GM18519 (cell line): Measurements from ENCODE around the gene TMEM17.

Experiments used
- ATAC-seq: cut with Tn5 transposase; IDR thresholded peaks from one replicate; pipeline ENCODE4 v1.9.1; 2021; ENCODE audit warnings: mild to moderate bottlenecking, moderate library complexity; ENCODE audit not compliant: unreplicated experiment, low FRiP score

TMEM17 gene

DNA sequence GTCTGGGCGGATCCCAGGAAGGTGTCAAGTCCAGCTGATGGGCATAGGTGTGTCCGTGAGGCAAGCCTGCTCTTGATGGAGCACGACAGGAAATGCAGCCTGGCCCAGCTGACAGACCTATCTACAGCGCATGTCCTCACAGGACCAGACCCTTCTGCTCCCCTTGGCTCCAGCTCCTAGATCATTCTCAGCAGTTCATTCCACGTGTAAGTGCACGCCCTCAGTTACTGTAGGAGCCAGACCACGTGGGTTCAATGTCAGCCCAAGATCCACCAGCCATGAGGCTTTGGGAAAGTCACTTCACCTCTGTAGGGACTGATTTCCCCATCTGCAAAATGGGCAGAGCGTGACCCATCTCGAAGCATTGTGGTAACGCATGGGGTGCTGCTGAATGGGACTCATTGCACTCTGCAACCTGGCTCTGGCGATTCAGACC is 47.8 kb downstream of the TMEM17 start:
- ATAC-seq = no peak

DNA sequence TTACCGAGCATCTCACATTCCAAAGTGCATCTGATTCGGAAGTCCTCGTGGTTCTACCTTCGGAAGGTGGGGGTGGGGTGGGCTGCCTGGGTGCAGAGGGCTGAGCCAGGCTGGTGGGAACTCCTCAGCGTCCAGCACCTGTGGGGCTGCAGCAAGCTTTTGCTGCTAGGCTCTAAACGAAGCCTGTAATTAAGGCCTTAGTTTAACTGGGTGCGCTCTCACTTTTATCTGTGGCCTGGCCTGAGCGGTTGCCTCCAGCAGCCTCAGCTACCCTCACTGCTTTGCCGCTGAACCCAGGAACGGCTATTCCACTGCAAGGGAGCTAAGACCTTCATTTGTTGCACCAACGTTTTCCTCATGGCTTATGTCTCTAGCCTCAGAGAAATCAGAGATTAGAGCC is 48.4 kb downstream of the TMEM17 start:
- ATAC-seq = no peak

DNA sequence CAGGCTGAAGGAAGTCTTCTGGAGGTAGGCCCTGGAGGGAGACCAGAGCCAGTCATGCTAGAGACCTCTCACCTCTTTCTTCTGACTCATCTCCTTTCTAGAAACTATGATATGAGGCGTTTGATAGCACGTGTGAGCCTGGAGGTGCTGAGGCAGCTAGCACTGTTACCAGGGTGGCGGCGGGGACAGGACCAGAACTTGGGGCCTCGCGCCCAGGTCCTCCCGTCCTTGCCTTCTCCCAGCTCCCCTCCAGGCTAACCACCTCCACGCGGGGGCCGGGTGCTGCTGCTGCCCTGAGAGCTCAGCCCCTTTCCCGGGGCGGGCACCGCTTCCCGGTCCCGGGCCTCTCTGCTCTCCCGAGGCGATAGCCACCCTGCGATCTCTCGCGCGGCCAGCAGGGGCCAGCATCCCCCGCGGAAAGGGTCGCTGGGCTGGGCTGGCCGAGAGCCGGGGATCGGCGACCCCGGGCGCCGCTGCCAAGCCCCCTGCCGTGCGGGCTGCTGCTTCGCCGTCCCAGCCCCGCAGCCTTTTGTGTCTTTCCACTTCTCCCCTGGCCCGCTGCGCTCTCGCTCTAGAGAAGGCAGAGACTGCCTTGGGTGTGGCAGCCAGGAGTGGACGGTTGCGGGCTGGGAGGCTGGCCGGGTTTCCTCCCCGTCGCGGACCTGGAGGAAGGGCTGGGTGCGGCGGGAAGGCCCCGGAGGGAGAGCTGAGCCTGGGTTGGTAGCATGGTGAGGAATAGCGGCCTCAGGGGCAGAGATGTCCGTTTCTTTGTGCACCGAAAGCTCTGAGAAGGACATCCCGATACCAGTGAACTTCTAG is 49.1 kb downstream of the TMEM17 start:
- ATAC-seq = peak; percentile 61

DNA sequence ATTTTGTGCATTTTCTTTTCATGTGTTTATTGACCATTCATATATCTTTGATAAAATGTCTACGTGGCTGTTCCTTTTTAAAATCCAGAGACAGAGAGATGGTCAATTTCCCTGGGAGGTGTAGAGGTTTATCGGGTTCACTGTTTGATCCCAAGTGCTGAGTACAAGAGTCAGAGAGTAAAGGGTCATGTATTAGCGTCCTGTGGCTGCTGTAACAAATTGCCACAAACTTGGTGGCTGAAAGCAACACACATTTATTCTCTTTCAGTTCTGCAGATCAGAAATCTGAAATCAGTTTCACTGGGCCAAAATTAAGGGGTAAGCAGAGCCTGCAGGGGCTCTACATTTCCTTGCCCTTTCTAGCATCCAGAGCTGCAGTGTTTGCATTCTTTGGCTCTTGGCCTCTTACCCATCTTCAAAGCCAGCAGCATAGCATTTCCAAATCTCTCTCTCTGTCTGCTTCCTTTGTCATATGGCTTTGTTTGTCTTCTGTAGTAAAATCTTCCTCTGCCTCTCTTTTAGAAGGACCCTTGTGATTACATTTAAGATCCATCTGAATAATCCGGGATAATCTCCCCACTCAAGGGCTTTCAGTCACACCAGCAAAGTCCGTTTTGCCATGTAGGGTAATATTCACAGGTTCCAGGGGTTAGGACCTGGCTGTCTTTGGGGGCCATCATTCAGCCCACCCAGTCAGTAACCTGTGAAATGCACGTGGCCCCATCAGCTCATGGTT is 49.9 kb downstream of the TMEM17 start:
- no peak for ATAC-seq

DNA sequence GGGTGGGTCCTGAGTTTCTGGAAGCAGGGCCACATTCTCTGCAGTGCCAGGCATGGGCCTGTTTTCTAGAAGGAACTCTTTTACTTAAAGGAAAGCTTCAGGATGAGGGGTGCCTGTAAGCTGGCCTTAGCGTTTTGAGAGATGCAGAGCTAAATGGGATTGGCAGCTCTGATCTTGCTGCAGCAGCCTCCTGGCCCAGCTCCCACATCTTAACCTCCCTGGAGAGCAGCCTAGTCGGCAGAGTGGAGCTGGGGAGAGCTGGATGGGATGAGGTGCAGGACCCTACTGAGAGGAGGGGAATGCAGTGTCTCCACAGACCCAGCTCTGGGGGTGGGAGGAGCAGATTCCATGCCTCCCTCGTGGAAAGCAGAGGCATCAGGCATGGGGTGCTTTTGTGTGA is 52.0 kb downstream of the TMEM17 start:
- ATAC-seq = no peak

DNA sequence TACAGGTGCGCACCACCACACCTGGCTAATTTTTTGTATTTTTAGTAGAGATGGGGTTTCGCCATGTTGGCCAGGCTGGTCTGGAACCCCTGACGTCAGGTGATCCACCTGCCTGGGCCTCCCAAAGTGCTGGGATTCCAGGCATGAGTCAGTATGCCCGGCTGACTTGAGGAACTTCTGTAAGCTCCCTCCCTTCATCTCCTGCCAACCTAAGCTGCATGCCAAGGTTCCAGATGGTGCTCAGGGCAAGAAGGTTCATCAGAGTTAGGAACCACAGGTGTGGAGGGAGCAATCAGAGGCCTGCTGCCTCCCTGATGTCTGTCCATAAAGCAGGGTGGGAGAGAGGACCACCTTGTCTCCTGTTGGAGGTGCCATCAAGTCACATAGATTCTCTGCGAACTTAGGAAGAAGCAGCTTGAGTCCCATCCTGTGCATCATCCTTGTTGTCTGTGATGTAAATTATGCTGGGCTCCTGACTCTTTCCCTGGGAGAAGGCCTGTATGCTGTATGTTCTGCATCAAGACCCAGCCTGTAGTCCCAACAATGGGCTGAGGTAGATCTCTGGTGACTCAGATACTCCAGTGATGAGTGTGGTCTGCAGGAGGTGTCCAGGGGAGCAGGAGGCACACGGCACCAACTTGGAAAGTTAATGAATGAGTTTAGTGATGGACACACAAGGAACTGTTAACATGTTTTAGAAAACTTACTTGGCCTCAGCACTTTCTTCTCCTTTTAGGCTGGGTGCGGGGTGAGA is 53.1 kb downstream of the TMEM17 start:
- ATAC-seq = no peak

DNA sequence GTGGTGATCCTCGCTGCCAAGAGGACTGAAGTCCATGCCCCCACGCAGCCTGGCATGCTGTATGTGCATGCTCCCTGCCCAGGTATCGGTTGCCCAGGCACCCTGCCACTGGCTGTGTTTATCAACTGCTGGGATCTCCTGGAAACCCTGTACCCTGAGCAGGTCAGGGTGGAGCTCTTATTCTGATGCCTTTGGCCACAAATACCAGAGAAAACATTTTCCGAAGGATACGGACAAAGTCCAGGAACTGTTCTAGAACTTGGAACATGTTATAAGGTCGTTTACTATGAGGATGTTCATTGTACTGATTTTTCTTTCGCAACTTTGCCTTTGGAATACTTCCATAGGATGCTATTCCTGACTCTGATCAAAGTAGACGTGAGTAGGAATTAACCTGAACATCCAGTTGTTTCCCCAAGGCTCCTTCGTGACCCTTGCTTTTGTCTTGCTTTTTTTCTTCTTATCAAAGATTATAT is 55.2 kb downstream of the TMEM17 start:
- no peak for ATAC-seq
